HG02970 (cell line): ENCODE results near the gene LRRC45.

Source experiments
- ATAC-seq: cut with Tn5 transposase; IDR thresholded peaks from one replicate; pipeline ENCODE4 v1.9.1; 2021; ENCODE audit warnings: mild to moderate bottlenecking, moderate library complexity, moderate number of reproducible peaks; ENCODE audit not compliant: unreplicated experiment, low FRiP score

The LRRC45 gene

DNA sequence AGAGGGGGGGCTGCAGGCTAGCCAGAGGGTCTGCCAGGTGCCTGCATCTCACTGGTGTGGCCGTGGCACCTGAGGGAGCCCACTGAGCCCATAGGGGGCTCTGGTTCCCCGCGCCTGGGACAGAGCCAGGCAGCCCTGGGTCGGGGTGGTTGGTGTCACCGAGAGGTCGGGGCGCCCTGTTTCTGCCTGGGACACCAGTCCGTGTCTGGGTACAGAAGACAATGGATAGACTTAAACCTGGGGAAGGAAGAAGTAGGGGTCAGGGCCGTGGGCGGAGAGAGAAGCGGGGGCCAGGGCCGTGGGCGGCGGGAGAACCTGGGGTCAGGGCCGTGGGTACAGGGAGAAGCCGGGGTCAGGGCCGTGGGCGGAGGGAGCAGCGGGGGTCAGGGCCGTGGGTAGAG lies 25.5 kb downstream of the LRRC45 start:
- ATAC-seq, result no peak

GRCh38 chr17:82049106-82049505 lies 26.0 kb downstream of the LRRC45 start:
- ATAC-seq, result no peak

DNA sequence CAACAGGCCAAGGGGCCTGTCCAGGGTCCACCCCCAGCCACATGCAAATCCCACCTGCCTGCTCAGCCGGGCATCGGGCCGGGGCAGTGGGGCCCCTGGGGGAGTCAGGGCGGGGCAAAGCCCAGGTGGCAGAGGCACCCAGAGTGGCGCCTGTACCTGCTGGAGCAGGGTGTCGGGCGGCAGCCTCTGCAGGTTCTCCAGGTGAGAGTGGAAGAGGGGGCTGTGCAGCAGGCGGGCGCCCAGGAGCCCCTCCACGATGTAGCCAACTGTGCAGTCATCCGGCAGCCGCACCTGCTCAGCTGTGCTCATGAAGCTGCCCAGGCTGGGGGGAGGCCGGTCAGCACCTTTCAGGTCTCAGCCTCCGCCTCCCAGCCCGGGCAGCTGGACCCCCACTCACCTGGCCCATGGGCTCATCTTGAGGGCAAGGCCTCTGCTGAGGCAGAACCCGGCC lies 26.4 kb downstream of the LRRC45 start:
- ATAC-seq, result no peak

DNA sequence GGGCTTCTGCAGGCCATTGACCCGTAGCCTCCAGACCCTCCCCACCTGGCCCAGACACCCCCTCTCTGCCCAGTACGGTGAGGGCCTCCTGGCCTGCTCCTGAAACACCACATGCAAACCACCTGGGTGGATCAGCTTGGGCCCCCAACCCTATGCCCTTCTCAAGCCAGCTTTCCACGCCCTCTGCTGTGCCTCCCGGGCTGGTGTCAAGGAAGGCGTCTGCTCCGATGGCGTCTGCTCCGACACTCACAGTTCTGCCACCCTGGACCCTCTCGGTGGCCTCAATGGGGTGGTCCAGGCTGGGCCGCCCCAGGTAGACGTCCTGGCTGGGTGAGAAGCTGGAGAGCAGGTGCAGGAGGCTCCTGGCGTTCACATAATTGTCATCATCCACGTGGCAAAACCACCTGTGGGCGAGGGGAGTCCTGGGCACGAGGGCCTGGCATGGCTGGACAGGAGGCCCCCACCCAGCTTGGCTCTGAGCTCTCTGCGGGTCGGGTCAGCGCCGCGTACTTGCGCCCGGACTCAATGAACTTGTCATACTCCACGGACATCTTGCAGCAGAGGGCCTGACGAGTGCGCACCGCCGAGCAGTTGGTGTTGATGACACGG lies 27.2 kb downstream of the LRRC45 start:
- no peak for ATAC-seq

- no peak for ATAC-seq
These were observed 27.9 kb downstream of the LRRC45 start for GRCh38 chr17:82050761-82051641.

- peak; percentile 51 for ATAC-seq
These were observed 28.9 kb downstream of the LRRC45 start, which contains the start of the genes GPS1 and RFNG for GRCh38 chr17:82051776-82052637. GPS1 (plus strand) TSS chr17:82051898; CDS start chr17:82051932, 34 bp downstream. RFNG (minus strand) TSS chr17:82051811; CDS start chr17:82051766, 45 bp downstream.

- ATAC-seq, result no peak
These were observed 29.5 kb downstream of the LRRC45 start for GRCh38 chr17:82052638-82053059.

DNA sequence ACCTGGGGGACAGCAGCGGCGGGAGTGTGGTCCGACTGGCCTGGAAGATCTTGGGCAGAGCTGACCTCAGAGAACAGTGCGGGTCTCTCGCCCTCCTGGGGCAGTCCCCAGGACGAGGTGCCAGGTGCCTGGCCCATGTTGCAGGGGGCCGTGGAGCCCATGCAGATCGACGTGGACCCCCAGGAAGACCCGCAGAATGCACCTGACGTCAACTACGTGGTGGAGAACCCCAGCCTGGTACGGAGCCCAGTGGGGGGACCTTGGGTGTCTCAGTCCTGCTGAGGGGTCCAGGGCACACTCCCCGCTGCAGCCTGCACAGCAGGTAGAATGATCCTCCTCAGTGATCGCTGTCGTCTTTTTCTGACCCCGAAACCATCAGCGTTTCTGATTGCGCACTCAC lies 30.0 kb downstream of the LRRC45 start:
- ATAC-seq, result no peak

- ATAC-seq, result no peak
These were observed 30.6 kb downstream of the LRRC45 start for GRCh38 chr17:82053556-82054263.

GRCh38 chr17:82054351-82055022 lies 31.4 kb downstream of the LRRC45 start:
- no peak for ATAC-seq

DNA sequence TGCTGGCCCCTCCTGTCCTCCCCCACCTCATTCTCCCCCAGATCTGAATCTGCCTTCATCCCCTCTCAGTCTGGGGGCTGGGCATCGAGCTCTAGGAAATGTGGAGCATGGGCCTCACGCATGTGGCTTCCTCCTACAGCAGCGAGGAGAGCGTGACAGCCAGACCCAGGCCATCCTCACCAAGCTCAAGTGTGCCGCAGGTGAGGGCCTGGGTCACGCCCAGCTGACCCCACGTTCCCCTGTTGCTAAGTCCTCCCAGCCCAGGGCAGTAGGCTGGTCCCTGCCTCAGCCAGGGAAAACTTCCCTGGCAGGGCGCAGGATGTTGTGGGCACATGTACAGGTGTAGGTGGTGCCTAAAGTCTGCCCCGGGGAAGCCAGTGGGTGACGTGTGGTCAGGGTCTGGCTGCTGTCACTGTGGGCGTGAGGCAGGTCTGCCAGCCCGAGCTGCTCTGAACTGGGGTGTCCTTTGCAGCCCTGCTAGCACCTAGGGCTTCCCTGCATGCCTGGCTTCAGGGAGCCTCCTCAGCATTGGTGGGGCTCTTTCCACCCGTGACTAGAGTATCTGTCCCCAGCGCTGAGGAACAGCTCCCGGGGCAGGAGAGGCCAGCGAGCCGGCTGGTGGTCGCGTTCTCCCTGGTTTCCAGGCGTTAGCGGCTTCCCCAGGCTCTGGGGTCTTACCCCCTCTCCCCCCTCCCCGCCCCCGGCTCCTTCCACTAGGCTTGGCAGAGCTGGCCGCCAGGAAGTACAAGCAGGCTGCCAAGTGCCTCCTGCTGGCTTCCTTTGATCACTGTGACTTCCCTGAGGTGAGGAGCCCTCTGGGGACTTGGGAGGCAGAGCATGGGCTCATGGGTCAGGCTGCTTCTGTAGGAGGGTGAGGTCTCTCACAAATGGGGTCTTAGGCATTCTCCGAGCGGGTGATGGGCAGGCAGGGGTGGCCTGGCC lies 32.2 kb downstream of the LRRC45 start:
- ATAC-seq, result no peak

- no peak for ATAC-seq
These were observed 33.0 kb downstream of the LRRC45 start for GRCh38 chr17:82055965-82056728.

DNA sequence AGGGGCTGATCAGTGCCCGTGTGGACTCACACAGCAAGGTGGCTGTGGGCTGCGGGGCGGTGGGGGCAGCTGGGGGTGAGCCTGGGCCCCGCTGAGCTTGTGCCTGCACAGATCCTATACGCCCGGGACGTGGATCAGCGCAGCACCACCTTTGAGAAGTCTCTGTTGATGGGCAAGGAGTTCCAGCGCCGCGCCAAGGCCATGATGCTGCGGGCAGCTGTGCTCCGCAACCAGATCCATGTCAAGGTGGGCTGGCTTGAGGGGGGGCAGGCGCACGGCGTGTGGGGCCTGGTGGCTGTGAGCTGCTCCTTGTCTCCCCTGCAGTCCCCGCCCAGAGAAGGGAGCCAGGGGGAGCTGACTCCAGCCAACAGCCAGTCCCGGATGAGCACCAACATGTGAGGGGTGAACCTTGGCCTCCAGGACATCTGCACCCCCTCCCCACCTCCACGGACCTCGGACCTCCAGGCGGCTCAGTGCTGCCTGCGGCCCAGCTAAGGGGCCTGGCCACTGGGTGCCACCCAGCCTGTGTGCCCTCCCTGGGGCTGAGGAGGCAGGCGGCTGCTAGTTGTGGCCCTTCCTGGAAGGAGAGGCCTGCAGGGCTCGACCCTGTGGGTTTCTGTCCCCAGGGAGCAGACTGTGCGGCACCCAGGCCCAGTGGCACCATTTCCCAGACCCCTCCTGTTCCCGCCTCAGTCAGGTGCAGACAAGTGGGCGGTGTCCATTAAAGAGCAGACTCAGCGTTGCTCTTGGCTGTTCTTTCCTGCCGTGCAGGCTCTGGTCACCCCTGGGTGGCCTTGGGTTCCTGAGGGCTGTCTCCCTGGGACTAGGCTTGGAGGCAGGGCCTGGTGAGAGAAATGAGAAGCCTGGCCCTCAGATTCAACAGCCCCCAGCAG lies 33.9 kb downstream of the LRRC45 start:
- no peak for ATAC-seq

DNA sequence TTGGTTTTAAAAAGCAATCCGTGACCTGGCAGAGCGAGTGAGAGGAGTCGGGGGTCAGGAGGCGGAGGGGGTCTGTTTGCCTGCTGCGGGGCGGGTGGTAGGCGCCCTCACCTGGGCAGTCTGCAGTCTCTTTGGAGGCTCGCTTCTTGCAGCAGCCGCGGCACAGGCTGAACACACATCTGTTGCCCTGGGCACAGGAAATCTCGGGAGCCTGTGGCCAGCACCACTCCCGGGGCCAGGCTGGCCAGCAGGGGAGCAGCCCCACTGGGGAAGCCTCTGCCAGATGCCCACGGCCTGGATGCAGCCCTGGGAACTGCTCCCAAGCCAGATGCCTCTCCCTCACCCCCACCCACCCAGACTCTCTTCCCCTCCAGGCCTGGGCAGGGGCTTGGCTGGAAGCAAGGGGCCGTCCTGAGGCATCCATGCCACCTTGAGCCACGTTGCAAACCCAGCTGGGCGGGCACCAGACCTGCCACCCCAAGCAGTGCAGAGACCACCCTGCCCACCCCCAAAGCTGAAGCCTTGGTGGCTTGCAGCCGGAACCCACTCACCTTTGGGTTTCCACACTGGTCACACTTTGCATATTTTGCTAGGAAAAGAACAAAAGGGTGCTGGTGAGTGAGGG lies 35.2 kb downstream of the LRRC45 start:
- no peak for ATAC-seq

DNA sequence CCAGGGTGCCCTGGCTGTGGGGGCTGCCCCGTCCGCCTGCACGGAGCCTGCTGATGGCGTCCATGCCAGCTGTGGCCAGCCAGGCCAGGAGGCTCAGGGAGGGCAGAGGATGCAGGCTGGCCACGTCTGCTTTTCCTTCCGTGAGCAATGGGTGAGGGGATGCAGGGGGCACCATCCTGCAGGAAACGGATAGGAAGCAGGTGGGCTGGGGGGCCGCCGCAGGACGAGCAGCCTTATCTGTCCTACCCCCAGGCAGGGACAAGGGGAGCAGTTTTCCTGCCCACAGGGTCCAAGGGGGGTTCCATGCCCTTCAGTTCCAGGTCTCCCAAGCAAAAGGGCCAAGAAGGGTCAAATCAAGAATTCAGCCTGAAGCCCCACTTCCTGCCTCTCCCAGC lies 35.7 kb downstream of the LRRC45 start:
- no peak for ATAC-seq

- ATAC-seq, result no peak
These were observed 36.3 kb downstream of the LRRC45 start for GRCh38 chr17:82059272-82060000.
